GM18498 (cell line): ENCODE results near the gene OR10G7.
A peak's percentile ranks its signal among the peaks of the same experiment; 100 is the strongest.

Experiments used
- ATAC-seq: cut with Tn5 transposase; IDR thresholded peaks from one replicate; pipeline ENCODE4 v1.9.1; 2021; ENCODE audit warnings: mild to moderate bottlenecking, moderate library complexity; ENCODE audit not compliant: unreplicated experiment

OR10G7 gene, protein sequence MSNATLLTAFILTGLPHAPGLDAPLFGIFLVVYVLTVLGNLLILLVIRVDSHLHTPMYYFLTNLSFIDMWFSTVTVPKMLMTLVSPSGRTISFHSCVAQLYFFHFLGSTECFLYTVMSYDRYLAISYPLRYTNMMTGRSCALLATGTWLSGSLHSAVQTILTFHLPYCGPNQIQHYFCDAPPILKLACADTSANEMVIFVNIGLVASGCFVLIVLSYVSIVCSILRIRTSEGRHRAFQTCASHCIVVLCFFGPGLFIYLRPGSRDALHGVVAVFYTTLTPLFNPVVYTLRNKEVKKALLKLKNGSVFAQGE

DNA sequence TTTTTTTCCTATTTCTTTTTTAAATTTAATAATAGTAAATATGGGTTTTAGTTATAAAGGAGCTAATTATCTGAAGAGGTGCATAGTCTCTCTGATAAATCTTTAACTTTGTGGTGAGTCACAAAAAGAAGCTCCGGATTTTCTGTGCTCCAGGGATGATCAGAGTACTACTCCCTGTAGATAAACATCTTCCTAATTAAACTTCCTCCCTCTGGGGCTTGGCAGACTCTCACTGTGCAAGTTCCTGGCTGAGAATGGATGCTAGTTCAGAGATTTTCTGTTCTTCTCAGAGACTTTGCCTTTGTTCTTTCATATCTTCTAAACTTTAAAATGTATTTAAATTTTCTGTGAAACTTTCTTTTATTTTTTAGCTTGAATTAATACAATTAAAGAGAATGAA lies at the start of gene OR10G7:
Gene OR10G7, minus strand, starts transcription at position 72 of the 400 bp plus-strand sequence. CDS start 2,324 bp downstream, outside the sequence.
- no peak for ATAC-seq

DNA sequence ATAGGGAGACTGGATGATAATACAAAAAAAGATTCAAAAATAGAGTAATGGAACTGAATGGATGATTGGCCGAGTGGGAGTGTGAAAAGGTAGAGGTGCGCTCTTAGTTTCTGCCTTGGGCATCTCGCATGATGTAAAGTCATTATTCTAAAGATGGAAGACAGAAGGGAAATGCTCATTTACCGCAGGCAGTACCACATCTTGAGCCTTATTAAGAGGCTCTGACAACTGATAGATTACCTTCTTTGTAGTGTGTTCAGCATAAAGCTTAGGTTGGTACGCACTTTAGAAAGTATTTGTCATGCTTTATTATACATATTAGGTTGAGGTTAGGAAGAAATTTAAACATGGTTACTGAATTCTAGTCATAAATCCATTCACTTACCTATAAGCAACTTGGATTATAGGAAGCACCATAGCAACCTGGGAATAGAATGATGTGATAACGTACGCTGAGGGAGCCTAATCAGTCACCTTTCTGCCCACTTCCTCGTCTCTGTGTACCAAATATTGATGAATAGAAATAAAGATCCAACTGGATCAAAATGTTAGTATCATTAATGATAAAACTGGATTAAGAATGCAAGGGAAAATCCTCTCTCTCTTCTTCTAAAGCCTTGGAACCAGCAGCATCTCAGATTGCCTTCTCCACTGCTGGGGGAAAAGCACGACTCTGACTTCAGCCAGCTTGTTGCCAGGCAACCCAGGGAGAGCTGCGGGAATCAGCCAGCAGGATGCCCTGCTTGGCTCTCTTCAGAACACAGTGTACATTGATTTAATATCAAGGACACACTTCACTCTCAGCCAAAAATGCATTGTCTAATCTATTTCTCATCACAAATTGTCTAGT lies 45.1 kb upstream of the OR10G7 start:
- ATAC-seq = no peak

DNA sequence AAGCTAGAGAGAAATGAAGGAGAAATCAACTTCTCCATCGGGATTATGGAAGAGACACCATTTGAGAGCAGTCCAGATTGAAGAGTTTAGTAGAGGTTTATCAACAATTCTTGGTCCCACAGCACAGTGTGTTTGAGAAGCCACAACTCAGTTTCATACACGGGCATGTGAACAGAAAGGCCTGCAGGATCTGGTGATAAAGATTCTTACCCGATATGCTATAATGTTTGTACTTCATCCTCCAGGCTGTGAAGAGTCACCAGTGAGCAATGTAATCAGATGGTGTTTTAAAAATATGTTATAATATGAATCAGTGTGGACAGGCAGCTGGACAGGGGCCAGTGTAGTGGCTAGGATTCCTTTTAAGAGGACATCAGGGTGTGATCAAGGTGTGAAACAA lies 44.5 kb upstream of the OR10G7 start:
- no peak for ATAC-seq

DNA sequence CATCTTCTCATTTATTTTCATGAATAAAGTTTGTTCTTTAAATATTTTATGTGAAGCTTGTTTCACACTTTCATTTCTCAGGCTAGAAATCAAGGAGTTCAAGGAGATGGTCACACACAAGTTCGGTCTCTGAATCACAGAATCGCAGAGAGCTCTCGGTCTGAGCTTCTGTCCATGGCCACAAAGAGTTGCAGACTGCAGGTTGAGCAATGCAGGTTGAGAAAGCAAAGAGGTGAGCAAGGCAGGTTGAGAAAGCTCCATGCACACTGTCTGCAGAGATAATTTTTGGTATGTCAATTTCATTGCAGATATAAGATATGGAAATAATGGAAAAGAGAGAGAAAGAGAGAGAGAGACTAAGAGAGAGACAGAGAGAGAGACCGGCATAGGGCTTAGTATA lies 41.2 kb upstream of the OR10G7 start:
- no peak for ATAC-seq

DNA sequence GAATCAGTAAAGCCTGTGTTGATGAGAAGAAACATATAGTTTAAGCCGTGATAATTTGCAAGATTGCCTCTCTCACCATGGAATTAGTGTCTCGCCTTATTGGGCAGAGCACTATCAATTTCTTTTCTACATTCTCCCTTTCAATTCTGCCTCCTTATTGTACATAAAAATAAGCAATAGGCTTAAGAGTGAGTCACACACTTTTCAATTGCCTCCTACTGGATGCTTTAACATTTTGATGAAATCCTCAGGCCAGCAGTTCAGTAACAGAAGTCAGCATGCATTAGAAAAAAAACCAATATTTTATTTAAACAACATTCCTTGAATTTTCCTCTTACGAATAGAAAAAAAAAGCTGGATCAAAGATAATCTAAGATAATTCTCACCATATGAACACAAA lies 40.4 kb upstream of the OR10G7 start:
- ATAC-seq = no peak

DNA sequence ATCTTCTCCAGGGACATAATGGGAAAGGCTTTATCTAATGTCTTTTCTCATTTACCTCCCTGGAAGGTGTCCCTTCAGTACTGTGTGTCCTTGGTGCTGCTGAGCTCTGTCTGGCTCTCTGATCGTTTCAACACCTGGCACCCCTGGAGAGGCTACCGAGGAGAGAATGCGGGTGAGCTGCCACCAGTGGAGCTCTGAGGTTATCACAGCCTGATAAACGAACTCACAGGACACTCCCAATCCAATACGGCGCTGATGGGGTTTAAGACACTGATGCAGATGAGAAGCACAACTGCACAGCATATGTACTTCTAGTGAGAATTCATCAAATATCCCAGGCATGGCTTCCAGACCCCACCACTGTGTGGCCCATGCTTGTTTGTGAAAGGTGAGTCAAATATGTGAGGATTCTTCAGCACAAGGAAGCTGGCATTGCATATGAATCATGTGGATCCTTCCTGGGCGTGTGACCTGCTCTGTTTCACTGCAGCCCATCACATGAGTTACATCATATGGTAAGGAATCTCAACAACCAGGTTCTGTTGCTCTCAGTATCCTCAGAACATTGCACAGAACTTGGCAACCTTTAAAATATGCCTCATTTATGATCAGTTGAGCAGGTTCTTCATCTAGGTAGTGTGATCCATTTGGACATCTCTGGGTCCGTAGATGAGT lies 39.3 kb upstream of the OR10G7 start:
- no peak for ATAC-seq

DNA sequence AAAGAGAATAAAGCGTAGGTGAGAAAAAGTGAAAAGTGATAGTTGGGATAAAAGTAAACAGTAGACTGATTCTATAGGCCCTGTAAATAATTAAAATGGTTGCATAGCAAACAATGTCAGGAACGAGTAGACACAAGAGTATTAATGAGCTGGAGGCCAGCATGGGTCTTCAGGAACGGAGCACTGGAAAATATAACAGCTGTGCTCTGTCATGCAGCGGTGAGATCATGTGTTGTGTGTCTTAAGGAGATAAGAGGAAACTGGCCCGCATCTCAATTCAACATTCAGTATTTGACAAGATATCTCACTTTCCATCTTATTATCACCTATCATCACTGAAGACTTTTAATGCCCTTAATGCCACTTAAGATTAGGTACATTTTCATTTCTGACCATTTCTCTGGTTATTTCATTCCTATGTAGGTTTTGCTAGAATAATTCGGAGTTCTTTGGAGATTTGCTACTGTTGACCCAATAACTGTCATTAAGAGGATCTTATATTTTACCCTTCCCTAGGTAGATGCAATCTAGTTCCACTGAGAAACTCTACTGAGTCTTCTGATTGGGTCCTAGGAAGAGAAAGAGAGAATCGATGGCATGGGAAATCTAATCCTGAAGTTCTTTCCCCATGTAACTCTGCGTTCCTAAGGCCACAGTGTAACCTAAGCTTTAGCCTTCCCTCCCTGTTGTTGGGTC lies 38.7 kb upstream of the OR10G7 start:
- ATAC-seq = no peak

DNA sequence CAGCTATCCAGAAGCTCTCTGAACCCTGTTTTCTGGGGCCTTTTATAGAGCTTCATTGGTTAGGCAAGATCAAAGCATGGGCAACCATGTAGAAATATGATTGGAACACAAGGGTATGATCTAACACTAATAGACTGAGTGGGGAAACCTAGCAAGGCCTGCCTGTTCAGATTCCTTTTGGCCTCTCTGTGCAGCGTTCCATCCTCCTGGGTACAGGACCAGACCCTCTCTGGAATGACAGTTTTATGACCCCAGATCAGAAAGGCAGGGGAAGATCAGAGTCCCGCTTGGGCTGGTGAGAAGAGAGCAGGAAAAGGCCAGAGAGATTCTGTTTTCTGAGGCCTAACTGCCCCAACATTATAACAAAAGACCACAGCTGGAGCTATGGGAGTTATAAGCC lies 37.5 kb upstream of the OR10G7 start:
- ATAC-seq = no peak

DNA sequence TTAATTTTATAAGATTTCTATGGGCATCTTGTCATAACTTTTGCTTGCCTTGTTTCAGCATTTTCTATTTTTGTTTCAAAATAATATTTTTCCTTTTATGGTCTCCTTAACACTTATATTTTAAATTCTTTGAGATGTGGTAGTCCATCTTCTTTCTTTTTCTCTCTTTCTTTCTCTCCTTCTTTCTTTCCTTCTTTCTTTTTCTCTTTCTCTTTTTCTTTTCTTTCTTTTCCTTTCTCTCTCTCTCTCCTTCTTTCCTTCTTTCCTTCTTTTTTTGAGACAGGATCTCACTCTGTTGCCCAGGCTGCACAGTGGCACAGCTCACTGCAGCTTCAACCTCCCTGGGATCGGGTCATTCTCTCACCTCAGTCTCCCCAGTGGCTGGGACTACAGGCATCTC lies 36.1 kb upstream of the OR10G7 start:
- ATAC-seq = no peak

DNA sequence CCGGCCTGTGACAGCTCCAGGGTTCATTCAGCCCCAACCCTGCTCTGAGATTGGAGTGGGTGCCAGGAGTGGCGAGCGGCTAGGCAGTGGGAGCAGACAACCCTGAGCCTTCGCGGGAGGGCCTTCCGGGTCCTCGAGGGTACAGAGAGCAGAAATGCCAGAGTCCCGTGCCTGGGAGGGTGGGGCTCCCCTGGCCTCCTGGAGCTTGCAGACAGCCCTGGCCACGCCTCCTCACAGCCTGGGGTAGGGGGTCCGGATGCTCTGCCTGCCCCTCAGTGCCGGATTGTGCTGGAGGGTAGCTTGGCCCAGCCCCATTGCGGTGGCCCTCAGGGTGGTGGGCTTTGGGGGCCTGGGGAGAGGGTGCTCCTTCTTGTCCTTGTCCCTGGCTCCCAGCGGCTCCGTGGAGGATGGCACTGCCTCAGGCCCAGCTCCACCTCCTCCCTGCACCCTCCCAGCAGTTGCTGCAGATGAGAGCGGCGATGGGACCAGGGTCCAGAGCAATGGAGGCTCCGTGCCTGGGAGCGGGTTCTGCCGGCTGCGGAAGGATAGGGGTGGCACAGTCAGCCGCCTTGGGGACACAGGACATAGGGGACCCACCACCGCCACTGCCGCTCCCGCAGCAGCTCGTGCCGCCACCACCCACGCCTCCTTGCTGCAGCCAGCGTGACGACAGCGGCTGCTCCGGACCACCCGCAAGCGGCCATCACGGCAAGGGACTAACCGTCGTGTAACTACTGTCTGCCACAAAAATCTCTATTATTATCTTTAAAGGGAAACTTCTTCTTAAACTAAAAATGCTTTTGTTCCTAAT lies 34.9 kb upstream of the OR10G7 start:
- ATAC-seq = peak; percentile 82

DNA sequence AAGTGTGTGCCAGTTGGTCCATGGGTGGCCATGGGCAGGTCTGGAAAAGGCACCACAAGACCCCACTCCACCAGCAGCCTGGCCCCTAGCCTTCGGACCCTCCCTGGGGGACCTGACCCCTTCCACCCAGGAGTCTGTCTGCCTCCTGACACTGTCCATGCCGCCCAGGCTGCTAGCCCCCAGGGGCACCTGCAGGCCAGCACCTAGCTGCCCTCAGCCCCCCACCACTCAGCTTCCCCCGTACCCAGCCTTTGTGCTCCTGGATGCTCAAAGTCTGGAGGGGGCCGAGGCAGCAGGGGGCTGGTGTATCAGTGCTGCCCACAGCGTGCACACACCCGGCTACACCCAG lies 34.3 kb upstream of the OR10G7 start:
- ATAC-seq = no peak

DNA sequence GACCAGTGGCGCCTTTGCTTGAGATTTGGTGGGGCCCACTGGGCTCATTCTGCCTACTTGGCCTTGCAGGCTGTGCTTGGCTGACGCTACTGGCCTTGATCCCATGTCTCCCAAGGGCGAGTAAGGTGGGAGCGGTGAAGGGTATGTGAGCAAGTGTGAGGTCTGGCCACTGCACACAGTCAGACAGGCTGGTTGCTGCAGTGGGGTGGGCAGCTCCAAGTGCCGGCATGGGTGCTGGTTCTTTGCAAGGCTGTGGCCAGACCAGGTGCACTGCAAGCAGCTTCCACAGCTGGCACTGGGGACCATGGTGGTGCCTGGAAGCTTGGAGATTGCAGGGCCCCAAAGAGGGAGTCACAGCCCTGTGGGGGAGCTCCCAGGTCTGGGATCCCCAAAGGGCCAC lies 33.4 kb upstream of the OR10G7 start:
- ATAC-seq = no peak

DNA sequence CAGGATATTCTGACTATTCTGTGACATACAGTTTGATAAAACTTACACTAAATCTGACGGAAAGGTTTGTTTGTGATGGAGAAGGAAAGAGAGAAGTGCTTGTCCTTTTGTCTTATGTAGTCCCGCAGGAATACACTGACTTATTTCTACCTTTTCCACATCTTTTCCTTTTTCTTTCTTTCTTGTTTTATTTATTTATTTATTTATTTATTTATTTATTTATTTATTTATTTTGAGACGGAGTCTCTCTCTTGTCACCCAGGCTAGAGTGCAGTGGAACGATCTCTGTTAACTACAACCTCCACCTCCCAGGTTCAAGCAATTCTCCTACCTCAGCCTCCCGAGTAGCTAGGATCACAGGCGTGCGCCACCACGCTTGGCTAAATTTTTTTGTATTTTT lies 31.0 kb upstream of the OR10G7 start:
- ATAC-seq = no peak

DNA sequence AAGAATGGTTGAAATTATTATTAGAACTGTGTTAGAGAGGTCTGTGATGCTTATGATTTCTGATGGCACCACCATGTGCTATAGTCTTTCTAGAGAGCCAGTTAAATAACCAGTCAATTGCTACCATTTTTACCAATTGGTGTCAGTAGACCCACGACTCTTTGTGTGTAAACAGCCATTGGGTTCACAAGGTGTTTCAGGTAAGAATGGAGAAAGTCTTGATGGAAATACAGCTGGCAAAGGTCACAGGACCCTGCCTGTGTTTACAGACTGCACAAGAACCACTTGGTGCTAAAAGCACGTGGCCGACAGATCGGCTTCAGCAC lies 30.5 kb upstream of the OR10G7 start:
- ATAC-seq = no peak

DNA sequence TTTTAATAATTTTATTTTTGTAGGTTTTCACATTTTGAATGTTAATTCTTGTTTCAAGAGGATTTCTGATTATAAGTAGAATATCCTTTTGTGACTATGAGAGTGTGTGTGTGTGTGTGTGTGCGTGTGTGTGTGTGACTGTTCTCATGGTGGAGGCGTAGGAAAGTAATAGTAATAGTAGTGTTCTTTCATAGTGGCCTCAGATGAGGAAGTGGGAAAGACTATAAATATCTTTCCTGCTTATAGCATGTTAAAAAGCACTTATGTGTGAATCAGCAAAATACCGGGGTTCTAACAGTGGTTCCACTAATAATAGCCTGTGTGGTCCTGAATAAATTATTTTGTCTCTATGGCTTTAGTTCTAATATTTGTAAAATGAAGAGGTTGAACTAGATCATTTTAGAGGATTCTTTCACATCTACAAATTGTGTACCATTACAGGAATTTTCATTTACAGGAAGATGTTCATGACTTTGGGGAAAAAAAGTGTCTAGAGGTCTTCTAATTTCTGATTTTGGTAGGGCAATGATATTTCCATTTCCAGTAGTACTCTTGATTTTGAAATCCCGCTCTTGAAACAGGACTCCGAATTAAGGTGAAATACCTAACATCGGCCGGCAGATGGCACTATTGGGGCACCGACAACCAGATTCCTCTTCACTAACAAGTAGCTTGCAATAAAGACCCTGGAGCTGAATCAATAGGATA lies 29.9 kb upstream of the OR10G7 start:
- peak; percentile 83 for ATAC-seq

DNA sequence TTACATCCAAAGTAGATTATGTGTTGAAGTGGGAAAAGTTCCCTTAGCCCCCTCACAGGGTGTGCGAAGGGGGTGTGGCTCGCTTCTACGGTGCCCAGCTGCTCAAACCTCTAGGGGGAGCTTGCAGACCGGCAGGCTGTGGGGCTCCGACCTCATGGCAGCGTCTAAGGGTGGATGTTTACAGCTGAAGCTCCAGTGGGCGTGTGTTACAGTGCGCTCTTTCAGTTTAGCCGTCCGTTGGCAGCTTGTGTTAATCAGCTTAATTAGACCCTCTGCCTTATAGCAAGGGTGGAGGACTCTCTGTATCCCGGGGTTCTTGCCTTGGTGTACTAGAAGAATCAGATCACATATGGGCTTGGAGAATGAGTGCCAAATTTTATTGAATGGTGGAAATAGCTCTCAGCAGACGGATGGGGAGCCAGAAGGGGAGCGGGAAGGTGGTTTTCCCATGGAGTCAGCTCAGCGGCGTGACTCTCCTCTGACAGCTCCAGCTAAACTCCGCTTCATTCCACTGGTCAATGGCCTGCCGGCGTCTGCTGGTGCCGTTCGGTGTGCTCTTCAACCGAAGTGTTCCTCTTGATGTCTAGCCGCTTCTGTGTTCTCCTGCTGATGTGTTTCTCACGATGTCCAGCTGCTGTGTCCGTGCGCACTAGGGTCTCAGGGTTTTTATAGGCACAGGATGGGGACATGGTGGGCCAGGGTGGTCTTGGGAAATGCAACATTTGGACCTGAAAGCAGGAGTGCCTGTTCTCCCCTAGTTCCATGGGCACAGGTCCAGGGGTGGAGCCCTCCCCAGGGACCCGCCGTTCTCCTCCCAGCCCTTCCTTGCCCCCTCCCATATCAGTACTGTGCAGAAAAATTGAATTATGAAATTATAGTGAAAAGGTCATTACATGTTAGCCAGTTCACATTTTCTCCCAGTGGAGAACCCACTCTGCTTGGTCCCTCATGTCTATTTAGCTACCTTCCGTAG lies 28.6 kb upstream of the OR10G7 start:
- peak; percentile 83 for ATAC-seq

DNA sequence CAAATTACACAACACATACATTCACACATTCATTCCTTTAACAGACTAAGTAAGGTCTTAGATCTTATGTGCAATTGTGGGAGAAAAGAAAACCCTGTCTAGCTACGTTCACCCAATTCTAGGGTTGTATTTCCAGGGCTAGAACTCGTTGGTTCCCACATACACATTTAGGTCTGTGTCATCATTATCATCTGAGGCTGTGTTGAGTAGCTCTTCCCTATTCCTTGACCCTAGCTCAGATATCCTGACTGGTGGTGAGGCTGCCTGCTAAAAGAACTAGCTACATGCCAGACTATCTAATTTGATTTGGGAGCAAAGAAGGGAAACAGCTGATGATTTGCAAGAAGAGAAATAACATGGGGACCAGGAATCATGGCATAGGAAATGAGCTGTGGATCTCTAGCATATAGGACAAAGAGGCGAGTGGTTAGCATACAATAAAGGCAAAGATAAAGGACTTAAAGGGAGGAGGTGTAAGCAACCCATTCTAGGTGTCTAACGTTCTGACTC lies 27.5 kb upstream of the OR10G7 start:
- no peak for ATAC-seq

DNA sequence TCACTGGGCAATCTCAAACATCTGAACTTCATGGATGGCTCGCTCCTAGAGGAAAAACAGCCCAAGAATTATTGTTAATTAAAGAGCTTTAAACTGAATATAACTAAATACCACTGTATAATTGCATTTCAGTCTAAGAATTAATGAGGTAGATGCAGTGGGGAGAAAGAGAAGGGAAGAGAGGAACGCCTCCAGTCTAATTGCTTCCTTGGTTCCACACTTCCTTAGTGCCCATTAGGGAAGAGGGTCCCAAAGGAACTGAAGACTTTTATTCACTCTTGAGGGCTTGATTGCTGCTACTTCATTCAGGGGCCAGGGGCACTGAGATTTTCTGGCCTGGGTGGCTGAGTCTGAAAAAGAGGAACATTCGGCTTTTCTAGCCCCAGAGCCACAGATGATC lies 11.8 kb upstream of the OR10G7 start:
- no peak for ATAC-seq

DNA sequence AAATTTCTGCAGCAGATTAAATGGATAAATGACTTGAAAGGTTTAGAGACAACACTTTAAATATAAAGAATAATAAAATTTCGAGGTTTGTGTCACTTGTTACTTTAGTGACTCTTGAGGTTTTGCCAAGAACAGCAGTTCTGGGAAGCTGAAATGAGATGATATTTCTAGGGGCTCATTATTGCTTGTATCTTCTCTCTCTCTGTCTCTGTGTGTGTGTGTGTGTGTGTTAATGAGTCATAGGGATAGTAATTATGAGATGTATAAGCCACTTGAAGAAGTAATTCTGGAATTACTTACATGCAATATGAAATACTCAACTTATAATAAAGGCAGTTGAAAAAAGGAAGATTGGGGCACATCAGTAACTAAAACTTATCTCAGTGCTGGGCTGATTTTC lies 9.6 kb upstream of the OR10G7 start:
- no peak for ATAC-seq
